Measurements from ENCODE around the gene HRH4. TPM values are rescaled to one million over a fixed set of nuclear protein-coding genes. Genes with fewer than 3 reads are reported as not detected.
A peak's percentile ranks its signal among the peaks of the same experiment; 100 is the strongest.

Gene HRH4, protein sequence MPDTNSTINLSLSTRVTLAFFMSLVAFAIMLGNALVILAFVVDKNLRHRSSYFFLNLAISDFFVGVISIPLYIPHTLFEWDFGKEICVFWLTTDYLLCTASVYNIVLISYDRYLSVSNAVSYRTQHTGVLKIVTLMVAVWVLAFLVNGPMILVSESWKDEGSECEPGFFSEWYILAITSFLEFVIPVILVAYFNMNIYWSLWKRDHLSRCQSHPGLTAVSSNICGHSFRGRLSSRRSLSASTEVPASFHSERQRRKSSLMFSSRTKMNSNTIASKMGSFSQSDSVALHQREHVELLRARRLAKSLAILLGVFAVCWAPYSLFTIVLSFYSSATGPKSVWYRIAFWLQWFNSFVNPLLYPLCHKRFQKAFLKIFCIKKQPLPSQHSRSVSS
- 0.12 and 0.29 TPM in 2 replicates for total RNA-seq (2014; rRNA removed; shearing (Covaris generic))
- 0.56 TPM in 1 of 2 replicates, not detected in the other for polyA plus RNA-seq (2014; cell fraction: nucleus; rRNA removed)

GRCh38 chr18:24460388-24460787, at the start of gene HRH4:
Gene HRH4, plus strand, starts transcription at chr18:24460637. Its CDS starts 92 bp downstream, at chr18:24460729.
- DNase-seq (ENCODE audit: extremely low read depth, low read depth): no peak

DNA sequence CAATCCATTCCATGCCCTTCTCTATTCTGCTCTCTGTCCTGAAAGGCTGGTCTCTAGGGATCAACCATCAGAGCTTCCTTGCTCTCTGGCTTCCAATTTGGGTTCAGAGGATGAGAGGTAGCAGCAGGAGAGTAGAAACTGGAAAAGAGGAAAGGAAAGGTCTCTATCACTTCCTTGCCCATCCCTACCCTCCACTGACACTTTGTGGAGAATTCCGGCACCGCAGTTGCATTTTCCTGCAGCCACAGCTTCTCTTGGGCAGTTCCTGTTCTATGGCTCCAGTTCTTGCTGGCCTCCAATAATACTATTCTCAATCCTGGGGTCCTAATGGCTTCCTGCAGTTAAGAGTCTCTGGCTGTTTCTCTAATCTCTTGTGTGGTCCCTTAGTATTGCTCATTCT, 47.3 kb upstream of the HRH4 start:
- no peak for DNase-seq (ENCODE audit: extremely low read depth, low read depth)

DNA sequence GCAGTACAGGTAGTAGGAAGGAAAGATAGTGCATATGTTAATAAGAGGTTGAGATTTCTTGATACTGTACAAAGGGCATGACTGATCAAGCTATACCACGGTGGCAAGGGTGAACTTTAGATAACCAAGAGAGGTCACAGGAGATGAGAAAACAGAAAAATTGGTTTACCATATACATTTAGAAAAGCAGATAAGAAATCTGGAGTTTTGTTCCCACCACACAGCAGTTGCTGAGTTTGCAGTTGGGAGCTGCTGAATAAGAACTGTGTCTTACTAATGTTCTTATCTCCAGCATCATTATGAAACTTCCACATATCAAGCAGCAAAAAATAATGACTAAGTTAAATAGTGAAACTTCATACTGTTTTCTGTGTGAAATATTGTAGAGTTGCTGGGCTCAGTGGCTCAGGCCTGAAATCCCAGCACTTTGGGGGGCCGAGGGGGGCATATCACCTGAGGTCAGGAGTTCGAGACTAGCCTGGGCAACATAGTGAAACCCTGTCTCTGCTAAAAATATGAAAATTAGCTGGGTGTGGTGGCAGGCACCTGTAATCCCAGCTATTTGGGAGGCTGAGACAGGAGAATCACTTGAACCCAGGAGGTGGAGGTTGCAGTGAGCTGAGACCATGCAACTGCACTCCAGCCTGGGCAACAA, 46.0 kb upstream of the HRH4 start:
- DNase-seq (ENCODE audit: extremely low read depth, low read depth): no peak

GRCh38 chr18:24417480-24417879, 43.0 kb upstream of the HRH4 start:
- DNase-seq (ENCODE audit: extremely low read depth, low read depth): no peak

- DNase-seq (ENCODE audit: extremely low read depth, low read depth): no peak
These were observed 39.9 kb upstream of the HRH4 start for GRCh38 chr18:24420551-24420950.

- DNase-seq (ENCODE audit: extremely low read depth, low read depth): no peak
These were observed 38.6 kb upstream of the HRH4 start for GRCh38 chr18:24421831-24422230.

DNA sequence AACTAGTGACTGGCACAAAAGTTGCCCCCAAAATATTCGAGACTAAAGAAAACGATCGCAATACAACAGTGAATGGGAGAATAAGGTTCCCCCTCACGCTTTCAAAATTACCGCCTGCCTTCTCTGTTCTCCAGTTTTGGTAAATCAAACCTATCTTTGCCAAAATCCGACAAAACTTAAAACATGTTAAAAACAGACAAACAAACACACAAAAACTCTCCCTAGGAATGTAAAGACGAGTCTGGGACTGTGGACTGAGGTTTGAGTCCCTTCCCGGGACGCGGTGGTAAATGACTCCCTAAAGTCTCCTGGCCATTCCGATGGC, 34.4 kb upstream of the HRH4 start:
- DNase-seq (ENCODE audit: extremely low read depth, low read depth): no peak

GRCh38 chr18:24426398-24427294, 33.8 kb upstream of the HRH4 start, which contains the start of gene IMPACT:
Gene IMPACT, plus strand, starts transcription at chr18:24426670. Its CDS starts 87 bp downstream, at chr18:24426757.
- peak; percentile 69 for DNase-seq (ENCODE audit: extremely low read depth, low read depth)

- DNase-seq (ENCODE audit: extremely low read depth, low read depth): no peak
These were observed 33.0 kb upstream of the HRH4 start for GRCh38 chr18:24427484-24427883.

GRCh38 chr18:24428709-24429108, 31.7 kb upstream of the HRH4 start:
- no peak for DNase-seq (ENCODE audit: extremely low read depth, low read depth)

- DNase-seq (ENCODE audit: extremely low read depth, low read depth): no peak
These were observed 31.2 kb upstream of the HRH4 start for GRCh38 chr18:24429188-24429587.

DNA sequence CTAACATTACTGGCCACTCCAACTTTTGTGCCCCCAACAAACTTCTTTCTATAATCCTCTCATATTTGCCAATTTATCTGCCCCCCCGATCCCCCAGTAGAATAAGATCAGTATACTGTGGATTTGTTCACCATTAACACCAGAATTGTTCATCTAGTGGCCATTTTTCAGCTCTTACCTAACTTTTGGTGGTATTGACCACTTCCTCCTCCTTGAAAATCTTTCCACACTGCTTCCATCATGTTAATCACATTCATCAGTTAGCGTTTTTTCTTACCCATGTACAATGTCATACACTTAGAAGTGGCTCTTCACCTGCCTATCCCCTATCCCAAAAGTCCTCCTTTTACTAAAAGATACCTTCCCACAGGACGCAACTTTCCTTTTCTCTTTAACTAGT, 27.8 kb upstream of the HRH4 start:
- no peak for DNase-seq (ENCODE audit: extremely low read depth, low read depth)

DNA sequence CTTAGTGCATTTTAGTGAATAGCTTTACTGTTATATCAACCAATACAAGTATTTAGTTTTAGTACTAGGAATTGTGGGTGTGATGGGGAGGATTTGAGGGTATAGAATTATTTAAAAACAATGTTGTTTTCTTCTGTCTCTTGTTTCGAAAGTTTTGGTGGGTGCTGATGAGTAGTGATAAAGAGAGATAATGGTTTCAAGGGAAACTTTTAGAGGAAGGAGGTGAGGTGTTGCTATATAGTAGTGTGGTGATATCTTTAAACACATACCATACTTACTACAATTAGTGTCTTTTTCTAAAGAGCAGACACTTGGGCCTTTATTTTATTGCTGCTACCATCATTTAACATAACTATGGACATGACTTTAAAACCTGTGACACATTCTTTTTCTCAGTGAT, 23.5 kb upstream of the HRH4 start:
- DNase-seq (ENCODE audit: extremely low read depth, low read depth): no peak

- no peak for DNase-seq (ENCODE audit: extremely low read depth, low read depth)
These were observed 16.6 kb upstream of the HRH4 start for GRCh38 chr18:24443870-24444269.

- no peak for DNase-seq (ENCODE audit: extremely low read depth, low read depth)
These were observed 14.0 kb upstream of the HRH4 start for GRCh38 chr18:24446453-24446852.

- DNase-seq (ENCODE audit: extremely low read depth, low read depth): no peak
These were observed 13.4 kb upstream of the HRH4 start for GRCh38 chr18:24446953-24447538.

- no peak for DNase-seq (ENCODE audit: extremely low read depth, low read depth)
These were observed 12.5 kb upstream of the HRH4 start for GRCh38 chr18:24447961-24448360.

DNA sequence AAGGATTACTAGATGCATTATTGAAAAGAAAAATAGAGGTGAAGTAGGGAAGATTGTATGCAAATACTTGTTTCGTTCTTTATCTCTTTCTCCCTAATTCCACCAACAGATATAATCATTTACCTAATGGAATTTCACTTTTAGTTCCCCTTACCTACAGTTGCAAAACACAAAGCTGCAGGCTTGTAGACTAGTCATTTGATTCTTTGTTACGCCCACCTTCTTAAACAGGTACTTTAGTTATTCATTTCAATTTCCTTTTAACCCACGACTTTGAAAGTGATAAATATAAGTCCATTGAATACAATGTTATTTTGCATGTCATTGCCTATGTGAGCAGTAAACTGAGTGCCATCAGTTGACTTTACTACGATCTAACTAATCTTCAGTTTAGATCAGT, 3.9 kb upstream of the HRH4 start:
- DNase-seq (ENCODE audit: extremely low read depth, low read depth): no peak

- DNase-seq (ENCODE audit: extremely low read depth, low read depth): no peak
These were observed 665 bp upstream of the HRH4 start for GRCh38 chr18:24459772-24460171.

DNA sequence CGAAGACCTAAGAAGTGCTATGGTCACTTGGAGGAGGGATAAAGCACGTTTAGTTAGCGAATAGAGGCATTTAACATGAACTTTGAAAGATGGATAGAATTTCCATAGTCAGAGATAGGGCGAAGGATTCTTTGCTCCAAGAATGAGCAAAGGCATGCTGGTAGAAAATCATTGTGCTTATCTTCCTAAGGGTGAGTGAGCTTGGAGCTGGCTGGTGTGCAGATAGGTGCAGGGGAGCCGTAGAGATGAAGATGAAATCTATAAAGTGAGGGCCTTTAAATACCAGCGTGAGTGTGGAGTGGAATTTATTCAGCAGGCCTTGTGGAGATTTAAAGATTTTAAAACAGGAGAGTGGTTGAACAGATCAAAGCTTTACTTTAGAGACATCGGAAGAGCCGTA, 1.6 kb downstream of the HRH4 start:
- no peak for DNase-seq (ENCODE audit: extremely low read depth, low read depth)

Measured in NCI-H460 (cell line).